Fibroblast of lung (primary cell): ENCODE results near the gene GNAZ. TPM values are rescaled to one million over a fixed set of nuclear protein-coding genes. Genes with fewer than 3 reads are reported as not detected.

ENCODE experiments used
- DNase-seq, 2 donors: peaks; one replicate each; pipeline versions ENCODE4 v3.0.0 to v3.0.0-alpha.2; 2010; ENCODE audit warnings: low read depth in 2 of 2
- H2AFZ ChIP-seq: 2 replicates; pipeline ENCODE4 v1.5.1; 2012; ENCODE audit warnings: low read length, control low read depth, inconsistent platforms
- H3K27ac ChIP-seq: 2 replicates; pipeline ENCODE4 v1.5.1; 2011; ENCODE audit warnings: low read length, control low read depth; ENCODE audit not compliant: insufficient read depth
- H3K27me3 ChIP-seq: 2 replicates; pipeline ENCODE4 v1.5.1; 2011; ENCODE audit warnings: mild to moderate bottlenecking, low read length; ENCODE audit not compliant: control insufficient read depth, insufficient read depth
- H3K36me3 ChIP-seq: 2 replicates; pipeline ENCODE4 v1.5.1; 2011; ENCODE audit warnings: low read length; ENCODE audit not compliant: control insufficient read depth, insufficient read depth
- H3K4me1 ChIP-seq: 2 replicates; pipeline ENCODE4 v1.5.1; 2011; ENCODE audit warnings: low read length; ENCODE audit not compliant: control insufficient read depth, insufficient read depth; ENCODE audit errors: extremely low read depth
- H3K4me2 ChIP-seq: 2 replicates; pipeline ENCODE4 v1.5.1; 2011; ENCODE audit warnings: low read length, control low read depth; ENCODE audit not compliant: insufficient read depth; ENCODE audit errors: extremely low read depth
- H3K4me3 ChIP-seq, 4 experiments: fragments of 200-600 bp in 1 of 4; sonication (generic) in 1 of 4; replicated peaks in 1 of 4; 2 replicates each; pipeline ENCODE4 v1.5.1; 2011 to 2016; ENCODE audit warnings: low read length in 4 of 4, low read depth in 3 of 4, mild to moderate bottlenecking in 3 of 4, control low read depth in 2 of 4, inconsistent platforms in 1 of 4, mixed read lengths in 1 of 4; ENCODE audit not compliant: insufficient read depth in 1 of 4; ENCODE audit errors: control extremely low read depth in 1 of 4
- H3K79me2 ChIP-seq: 2 replicates; pipeline ENCODE4 v1.5.1; 2012; ENCODE audit warnings: mild to moderate bottlenecking, low read length, inconsistent platforms; ENCODE audit not compliant: control insufficient read depth, insufficient read depth
- H3K9ac ChIP-seq: 2 replicates; pipeline ENCODE4 v1.5.1; 2011; ENCODE audit warnings: mild to moderate bottlenecking, low read length, control low read depth; ENCODE audit not compliant: insufficient read depth
- H3K9me3 ChIP-seq: 2 replicates; pipeline ENCODE4 v1.5.1; 2012; ENCODE audit warnings: low read depth, low read length; ENCODE audit not compliant: control insufficient read depth, insufficient read depth
- H4K20me1 ChIP-seq: 2 replicates; pipeline ENCODE4 v1.5.1; 2011; ENCODE audit warnings: low read length; ENCODE audit not compliant: control insufficient read depth, insufficient read depth; ENCODE audit errors: extremely low read depth
- EZH2 ChIP-seq: IDR thresholded peaks from 2 replicates; pipeline ENCODE4 v1.5.1; 2012; ENCODE audit warnings: low read length, control low read depth, mild to moderate bottlenecking; ENCODE audit errors: missing control alignments
- polyA plus RNA-seq, 2 donors: library from polyadenylated mRNA; depleted of rRNA in 1 of 2; stranded (reverse) in 1 of 2; unstranded in 1 of 2; fragments of >200 nt; gene quantifications; 2 replicates each; pipeline ENCODE4 v1.2.1, GENCODE V29; 2011 to 2012; ENCODE audit warnings: missing spikeins in 1 of 2
- total RNA-seq: library from RNA; depleted of rRNA; stranded (reverse); fragments of >200 nt; gene quantifications from 2 replicates; pipeline ENCODE4 v1.2.1, GENCODE V29; 2014
- TF ChIP-seq, protein P1 (sequence below), 2 donors: IDR thresholded peaks in 1 of 2; conservative IDR thresholded peaks in 1 of 2; 1 replicate in 1 of 2; 2 replicates in 1 of 2; pipeline ENCODE4 v1.5.1; 2011 to 2012; ENCODE audit warnings: low read length in 2 of 2, control low read depth in 1 of 2, inconsistent platforms in 1 of 2, low read depth in 1 of 2, mild to moderate bottlenecking in 1 of 2

GNAZ gene
- total and polyA plus RNA-seq, 2 donors (not counting 1 experiment from before 2014, with no cell fraction given): 0.22 to 1.7 TPM

DNA sequence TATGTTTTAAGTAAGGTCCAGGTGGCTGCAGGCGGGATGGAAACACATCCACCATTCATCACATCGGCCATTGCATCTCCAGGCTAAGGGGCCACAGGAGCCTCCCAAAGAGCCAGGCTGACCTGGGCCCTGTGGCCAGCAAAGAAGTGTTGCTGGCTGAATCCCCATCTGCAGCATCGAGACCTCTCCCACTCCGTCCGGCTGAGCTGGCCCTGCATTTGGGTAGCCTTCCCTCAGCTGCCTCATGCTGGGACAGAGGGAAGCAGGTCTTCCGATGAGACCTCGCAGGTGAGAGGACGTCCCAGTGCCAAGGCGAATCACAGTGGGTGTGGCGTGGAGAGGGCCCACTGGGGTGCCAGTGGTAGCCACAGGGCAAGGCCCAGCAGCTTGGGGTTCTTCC lies 47.0 kb downstream of the GNAZ start:
- no peak for TF ChIP-seq EZH2
- TF ChIP-seq, protein P1, sequence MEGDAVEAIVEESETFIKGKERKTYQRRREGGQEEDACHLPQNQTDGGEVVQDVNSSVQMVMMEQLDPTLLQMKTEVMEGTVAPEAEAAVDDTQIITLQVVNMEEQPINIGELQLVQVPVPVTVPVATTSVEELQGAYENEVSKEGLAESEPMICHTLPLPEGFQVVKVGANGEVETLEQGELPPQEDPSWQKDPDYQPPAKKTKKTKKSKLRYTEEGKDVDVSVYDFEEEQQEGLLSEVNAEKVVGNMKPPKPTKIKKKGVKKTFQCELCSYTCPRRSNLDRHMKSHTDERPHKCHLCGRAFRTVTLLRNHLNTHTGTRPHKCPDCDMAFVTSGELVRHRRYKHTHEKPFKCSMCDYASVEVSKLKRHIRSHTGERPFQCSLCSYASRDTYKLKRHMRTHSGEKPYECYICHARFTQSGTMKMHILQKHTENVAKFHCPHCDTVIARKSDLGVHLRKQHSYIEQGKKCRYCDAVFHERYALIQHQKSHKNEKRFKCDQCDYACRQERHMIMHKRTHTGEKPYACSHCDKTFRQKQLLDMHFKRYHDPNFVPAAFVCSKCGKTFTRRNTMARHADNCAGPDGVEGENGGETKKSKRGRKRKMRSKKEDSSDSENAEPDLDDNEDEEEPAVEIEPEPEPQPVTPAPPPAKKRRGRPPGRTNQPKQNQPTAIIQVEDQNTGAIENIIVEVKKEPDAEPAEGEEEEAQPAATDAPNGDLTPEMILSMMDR (conservative IDR thresholded peaks at IDR 0.05 in 1 of 2, IDR thresholded peaks at IDR 0.05 in 1 of 2; ENCODE audit: low read depth in 1 of 2, low read length in 2 of 2): no peak
- Histone ChIP-seq H3K79me2 (no peaks in the 10 kb centered on the region), H3K9ac (no peak overlapping the region), H3K36me3 (no peaks in the 10 kb centered on the region), H4K20me1 (no peaks in the 10 kb centered on the region), H2AFZ (no peak overlapping the region), H3K4me1 (no peaks in the 10 kb centered on the region), H3K27ac (no peak overlapping the region), H3K4me2 (no peak overlapping the region), H3K4me3 (no peak overlapping the region), H3K9me3 (no peaks in the 10 kb centered on the region), H3K27me3 (no peaks in the 10 kb centered on the region)
- no peak for DNase-seq

DNA sequence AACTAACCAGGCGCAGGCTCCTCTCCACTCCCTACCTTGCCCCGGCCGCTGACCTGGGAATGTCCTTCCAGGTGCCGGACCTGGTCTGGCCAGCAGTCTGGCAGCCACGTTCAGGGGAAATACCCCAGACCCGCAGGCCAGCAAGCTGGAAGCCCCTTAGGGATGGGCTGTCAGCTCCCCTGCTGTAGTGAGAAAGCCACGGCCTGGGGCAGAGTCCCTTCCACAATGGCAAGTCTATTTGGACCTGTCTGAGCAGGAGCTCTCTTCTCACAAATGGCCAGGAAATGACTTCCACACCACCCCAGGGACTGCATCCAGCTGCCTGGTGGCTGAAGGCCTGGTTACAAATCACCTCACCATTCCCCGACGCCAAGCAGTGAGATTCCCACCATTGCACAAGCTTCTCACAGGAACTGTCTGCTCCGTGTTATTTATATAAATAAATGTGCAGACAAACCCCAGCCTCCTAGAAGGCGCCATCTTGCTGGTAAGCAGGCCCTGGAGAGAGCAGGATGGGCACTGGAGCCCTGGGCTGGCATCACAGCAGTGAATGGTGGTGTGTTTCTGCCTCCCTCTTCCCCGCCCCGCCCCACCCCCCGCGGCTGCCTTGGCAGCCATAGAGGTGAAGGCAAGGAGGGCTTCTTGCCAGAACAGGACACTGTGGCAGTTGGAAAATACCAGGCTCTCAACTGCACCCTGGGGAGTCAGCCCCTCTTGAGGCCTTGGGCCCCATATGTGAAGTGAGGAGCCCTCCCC lies 47.8 kb downstream of the GNAZ start:
- Histone ChIP-seq H3K9ac (no peak overlapping the region), H3K9me3 (no peaks in the 10 kb centered on the region), H4K20me1 (no peaks in the 10 kb centered on the region), H3K36me3 (no peaks in the 10 kb centered on the region), H3K4me2 (no peak overlapping the region), H3K4me3 (no peak overlapping the region), H2AFZ (no peak overlapping the region), H3K27ac (no peak overlapping the region), H3K27me3 (no peaks in the 10 kb centered on the region), H3K4me1 (no peaks in the 10 kb centered on the region), H3K79me2 (no peaks in the 10 kb centered on the region)
- no peak for TF ChIP-seq EZH2
- TF ChIP-seq, protein P1 (conservative IDR thresholded peaks at IDR 0.05 in 1 of 2, IDR thresholded peaks at IDR 0.05 in 1 of 2; ENCODE audit: low read depth in 1 of 2, low read length in 2 of 2): no peak
- DNase-seq: no peak

DNA sequence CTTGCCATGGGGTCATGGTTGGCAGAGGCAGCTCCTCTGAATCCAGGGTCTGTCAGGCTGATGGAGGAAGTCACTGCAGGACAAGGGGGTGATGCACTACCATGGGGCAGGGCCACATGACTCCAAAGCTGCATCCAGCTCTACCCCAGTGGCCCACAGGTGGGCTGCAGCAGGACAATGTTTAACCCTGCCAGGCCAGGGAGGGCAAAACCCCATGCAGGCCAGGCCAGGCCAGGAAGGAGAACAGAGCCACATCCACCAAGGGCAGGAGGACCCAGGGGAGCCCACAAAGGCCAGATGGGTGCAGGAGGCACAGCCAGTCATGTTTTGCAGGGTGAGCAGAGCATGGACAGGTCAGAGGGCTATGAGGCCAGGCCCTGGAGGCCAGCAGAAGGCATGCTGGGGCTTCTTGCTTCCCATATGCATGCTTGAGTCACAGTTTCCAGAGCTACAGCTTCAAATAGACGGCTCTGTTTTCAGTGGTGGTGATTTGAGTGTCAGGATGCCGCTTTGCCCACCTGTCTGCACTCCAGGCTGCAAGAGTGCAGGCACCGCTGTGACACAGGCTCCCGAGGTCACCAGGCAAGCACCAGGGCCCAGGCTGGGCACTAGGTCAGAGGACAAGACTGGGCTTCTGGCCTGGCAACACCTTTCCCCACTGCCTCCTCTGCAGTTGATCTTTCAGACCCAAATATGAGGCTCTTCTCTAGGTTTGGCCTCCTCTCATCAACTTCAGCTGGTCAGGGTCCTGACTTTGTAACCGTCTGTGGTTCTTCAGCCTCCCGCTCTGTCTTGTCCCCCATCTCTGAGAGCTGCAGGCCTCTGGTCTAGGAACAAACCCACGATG lies 48.6 kb downstream of the GNAZ start:
- TF ChIP-seq, protein P1 (conservative IDR thresholded peaks at IDR 0.05 in 1 of 2, IDR thresholded peaks at IDR 0.05 in 1 of 2; ENCODE audit: low read depth in 1 of 2, low read length in 2 of 2): no peak
- no peak for TF ChIP-seq EZH2
- no peak for DNase-seq

More for the DNA sequence above, 48.6 kb downstream of the GNAZ start:
- H3K27ac ChIP-seq: no peak overlapping the region
- H4K20me1 ChIP-seq: no peaks in the 10 kb centered on the region
- H3K4me3 ChIP-seq: no peak overlapping the region
- H3K9ac ChIP-seq: no peak overlapping the region
- no peaks in the 10 kb centered on the region for H3K9me3 ChIP-seq
- no peaks in the 10 kb centered on the region for H3K4me1 ChIP-seq
- no peaks in the 10 kb centered on the region for H3K36me3 ChIP-seq
- H3K79me2 ChIP-seq: no peaks in the 10 kb centered on the region
- H3K27me3 ChIP-seq: no peaks in the 10 kb centered on the region
- no peak overlapping the region for H3K4me2 ChIP-seq
- H2AFZ ChIP-seq: no peak overlapping the region
